ENCODE measurements around the gene PLEKHG5.
A peak's percentile ranks its signal among the peaks of the same experiment; 100 is the strongest.

Gene PLEKHG5

GRCh38 chr1:6509220-6509918 lies 17.9 kb upstream of the PLEKHG5 start:
- no peak for DNase-seq

DNA sequence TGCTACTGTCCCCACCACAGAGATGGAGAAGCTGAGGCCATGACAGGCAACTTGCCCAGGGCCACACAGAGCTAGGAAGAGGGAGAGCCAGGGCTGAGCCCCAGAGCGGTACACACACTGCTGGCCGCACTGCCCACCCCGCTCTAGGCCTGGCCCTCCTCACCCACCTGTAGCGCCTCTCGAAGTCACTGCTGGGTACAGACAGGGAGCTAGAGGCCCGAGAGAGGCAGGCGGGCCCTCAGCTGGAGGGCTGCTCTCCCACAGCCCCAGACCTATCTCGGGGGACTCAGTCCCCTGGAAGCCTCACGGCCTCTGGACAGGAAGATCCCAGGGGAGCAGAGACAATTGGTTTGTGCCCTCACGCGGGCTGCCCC lies 17.3 kb upstream of the PLEKHG5 start:
- DNase-seq = no peak

DNA sequence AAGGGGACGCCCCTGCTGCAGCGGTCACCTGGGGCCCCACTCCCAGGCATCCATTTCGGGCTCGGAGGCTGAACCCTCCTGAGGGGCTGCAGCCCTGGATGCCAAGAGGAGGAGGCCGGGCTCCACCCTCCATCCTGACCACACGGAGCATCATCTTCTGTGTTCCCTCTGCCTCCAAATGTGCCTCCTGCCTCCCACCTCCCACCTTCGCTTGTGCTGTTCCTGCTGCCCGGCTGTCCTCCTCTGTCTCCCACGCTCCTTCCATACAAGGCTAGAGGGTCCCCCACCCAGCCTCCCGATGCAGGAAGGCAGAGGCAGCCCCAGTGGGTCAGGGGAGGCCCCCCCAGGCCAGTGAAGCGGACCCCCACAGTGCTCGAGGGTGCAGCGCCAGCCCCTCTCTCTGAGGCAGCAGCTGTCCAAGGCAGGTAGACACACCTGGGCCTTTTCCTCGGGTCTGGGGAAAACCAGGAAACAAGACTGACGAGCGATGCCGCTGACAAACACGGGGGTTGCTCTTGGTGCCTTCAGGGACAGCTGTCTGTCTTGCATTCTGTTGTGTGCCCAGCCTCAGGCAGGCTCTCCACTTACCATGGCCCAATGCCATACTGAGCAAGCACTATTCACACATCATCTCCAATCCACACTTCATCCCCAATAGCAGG lies 16.8 kb upstream of the PLEKHG5 start:
- no peak for DNase-seq

- DNase-seq = no peak
These were observed 16.0 kb upstream of the PLEKHG5 start for GRCh38 chr1:6507461-6507911.

DNA sequence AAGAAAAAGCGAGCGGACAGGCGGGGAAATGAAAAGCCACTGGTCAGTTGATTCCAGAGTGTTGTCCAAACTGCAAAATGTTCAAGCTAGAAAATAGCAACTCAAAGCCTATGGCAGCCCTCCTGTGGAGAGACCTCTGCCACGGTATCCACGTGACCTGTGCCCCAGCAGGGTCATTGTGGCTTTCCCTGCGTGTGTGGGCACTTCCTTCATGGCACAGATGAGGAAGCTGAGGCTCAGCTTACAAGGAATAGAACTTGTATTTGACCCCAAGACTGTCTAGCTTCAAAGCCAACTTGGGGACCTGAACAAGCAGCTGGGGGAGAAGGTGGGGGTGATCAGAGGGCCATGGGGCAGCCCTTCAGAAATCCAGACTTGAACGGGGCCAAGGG lies 15.6 kb upstream of the PLEKHG5 start:
- no peak for DNase-seq

GRCh38 chr1:6506210-6507036 lies 15.0 kb upstream of the PLEKHG5 start:
- no peak for DNase-seq

DNA sequence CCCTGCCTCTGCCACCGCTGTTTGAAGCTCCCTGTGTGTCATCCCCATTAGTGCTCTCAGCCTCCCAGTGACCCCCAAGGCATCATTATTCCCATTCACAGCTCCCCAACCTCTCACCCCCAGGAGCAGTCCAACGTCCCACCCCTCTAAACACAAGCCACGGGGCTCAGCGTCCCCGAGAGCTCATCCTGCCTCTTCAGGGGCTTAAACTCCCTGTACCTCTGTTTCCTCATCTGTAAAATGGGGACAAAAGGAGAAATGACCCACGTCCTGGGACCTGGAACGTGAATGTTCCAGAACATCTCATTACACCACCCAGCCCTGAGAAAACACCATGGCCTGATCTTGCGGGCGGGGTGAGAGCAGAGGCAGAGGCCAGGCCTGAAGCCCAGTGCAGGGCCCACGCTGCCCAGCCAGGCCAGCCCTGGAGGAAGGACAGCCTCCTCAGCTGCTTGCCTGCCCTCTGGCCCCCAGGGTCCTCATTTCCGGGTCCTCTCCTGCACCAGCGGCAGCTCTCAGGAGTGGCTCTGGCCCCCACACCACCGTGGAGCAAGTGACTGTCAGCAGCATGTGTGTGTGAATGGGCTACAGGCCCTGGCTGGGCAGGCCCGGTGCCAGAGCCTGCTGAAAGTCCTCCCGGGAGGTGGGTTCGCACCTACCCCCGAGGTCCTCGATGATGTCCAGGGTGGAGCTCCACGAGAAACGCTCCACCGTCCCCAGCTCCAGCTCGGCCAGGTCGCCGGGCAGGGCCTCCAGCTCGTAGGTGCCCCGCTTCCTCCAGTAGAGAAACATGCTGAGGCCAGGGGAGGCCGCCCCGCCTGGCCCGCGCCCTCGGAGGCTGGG lies 14.1 kb upstream of the PLEKHG5 start:
- DNase-seq = no peak

- DNase-seq = no peak
These were observed 13.4 kb upstream of the PLEKHG5 start for GRCh38 chr1:6504887-6505286.

GRCh38 chr1:6503884-6504602 lies 12.6 kb upstream of the PLEKHG5 start:
- DNase-seq = no peak

GRCh38 chr1:6502000-6502891 lies 10.8 kb upstream of the PLEKHG5 start:
- no peak for DNase-seq

- no peak for DNase-seq
These were observed 9.9 kb upstream of the PLEKHG5 start for GRCh38 chr1:6501279-6501813.

- no peak for DNase-seq
These were observed 9.2 kb upstream of the PLEKHG5 start for GRCh38 chr1:6500544-6501278.

DNA sequence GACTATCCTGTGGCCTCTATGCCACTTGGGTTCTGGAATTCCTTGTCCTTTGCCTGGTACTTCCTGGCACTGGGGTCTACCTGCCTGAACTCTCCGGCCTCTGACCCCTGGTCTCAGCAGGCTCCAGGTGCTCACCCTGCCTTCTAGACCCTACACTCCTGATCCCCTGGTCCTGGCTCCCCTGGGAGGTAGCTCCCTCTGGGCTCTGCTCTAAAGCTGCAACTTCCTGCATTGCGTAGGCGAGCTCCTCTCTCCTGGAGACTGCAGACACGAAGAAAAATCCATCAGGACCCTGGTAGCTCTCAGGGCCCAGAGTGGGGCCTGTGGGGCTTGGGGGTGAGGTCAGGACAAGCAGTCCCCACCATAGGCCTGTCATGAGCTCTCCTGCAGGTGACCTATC lies 7.8 kb upstream of the PLEKHG5 start:
- DNase-seq = no peak

GRCh38 chr1:6498576-6499111 lies 7.2 kb upstream of the PLEKHG5 start:
- no peak for DNase-seq

DNA sequence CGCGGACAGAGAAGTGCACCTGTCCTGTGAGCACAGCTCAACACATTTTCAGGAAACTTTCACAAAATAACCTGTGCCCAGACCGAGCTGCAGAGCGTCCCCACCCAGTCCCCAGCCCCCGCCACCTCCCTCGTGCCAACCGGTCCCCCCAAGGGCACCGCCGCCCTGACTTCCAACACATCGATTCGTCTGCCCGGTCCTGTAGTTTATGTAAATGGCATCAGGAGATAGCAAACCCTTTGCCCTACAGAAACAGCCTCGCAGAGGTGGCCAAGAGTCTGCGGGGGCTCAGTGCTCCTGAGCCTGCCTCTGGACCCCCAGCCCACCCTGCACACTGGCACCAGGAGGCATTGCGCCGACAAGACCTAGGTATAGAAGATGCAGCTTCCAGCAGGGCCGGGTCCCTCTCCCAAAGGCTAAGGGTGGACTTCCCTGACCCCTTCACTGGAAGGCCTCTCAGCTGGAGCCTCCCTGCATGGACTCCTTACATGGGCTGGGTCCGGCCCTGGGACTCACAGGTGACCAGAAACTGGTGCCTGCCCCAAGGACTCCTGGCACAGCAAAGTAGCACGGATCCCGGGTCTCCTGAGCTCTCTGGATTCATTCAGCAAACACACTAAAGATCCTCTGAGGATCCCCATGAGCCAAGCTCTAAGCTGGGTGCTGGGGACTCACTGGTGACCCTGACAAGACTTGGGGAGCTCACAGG lies 6.6 kb upstream of the PLEKHG5 start:
- no peak for DNase-seq

- DNase-seq = peak; percentile 44
These were observed 5.9 kb upstream of the PLEKHG5 start for GRCh38 chr1:6497215-6497866.

- no peak for DNase-seq
These were observed 5.4 kb upstream of the PLEKHG5 start for GRCh38 chr1:6496890-6497214.

GRCh38 chr1:6496365-6496721 lies 4.9 kb upstream of the PLEKHG5 start:
- no peak for DNase-seq

All from hematopoietic multipotent progenitor cell treated with erythropoietin and hydrocortisone succinate and interleukin-3 and kit ligand, for 6 days (in vitro differentiated cells).